DOHH2 (cell line): ENCODE results near the gene TIGD3.

ENCODE experiments used
- H3F3A ChIP-seq: fragments of 200-600 bp; sonication (generic), shearing (Covaris generic); 2 replicates; pipeline ENCODE4 v1.6.0; 2016; ENCODE audit warnings: antibody characterized with exemption, mild to moderate bottlenecking; ENCODE audit not compliant: control insufficient read depth, insufficient read depth
- H3K27ac ChIP-seq: fragments of 200-600 bp; sonication (generic); 2 replicates; pipeline ENCODE4 v1.5.1; 2014; ENCODE audit warnings: low read depth, mild to moderate bottlenecking, low read length, moderate library complexity
- H3K27me3 ChIP-seq: fragments of 200-600 bp; sonication (generic); 2 replicates; pipeline ENCODE4 v1.6.1; 2014; ENCODE audit warnings: mild to moderate bottlenecking, low read length, mixed read lengths; ENCODE audit not compliant: control insufficient read depth
- H3K36me3 ChIP-seq: fragments of 200-600 bp; sonication (generic); 2 replicates; pipeline ENCODE4 v1.6.1; 2014; ENCODE audit warnings: mild to moderate bottlenecking, low read length, moderate library complexity, mixed read lengths; ENCODE audit not compliant: control insufficient read depth
- H3K4me1 ChIP-seq: fragments of 200-600 bp; sonication (generic); 2 replicates; pipeline ENCODE4 v1.6.1; 2014; ENCODE audit warnings: mild to moderate bottlenecking, low read length, mixed read lengths; ENCODE audit not compliant: control insufficient read depth
- H3K4me2 ChIP-seq: fragments of 200-600 bp; sonication (generic); 2 replicates; pipeline ENCODE4 v1.6.0; 2014; ENCODE audit warnings: mild to moderate bottlenecking, low read length, moderate library complexity
- H3K4me3 ChIP-seq: fragments of 200-600 bp; sonication (generic); 2 replicates; pipeline ENCODE4 v1.5.1; 2014; ENCODE audit warnings: mild to moderate bottlenecking, low read length, mixed read lengths
- H3K79me2 ChIP-seq: fragments of 200-600 bp; sonication (generic); 2 replicates; pipeline ENCODE4 v1.6.1; 2014; ENCODE audit warnings: mild to moderate bottlenecking, low read length, mixed read lengths; ENCODE audit not compliant: control insufficient read depth
- H3K9me2 ChIP-seq: fragments of 200-600 bp; sonication (generic); replicated peaks from 2 replicates; pipeline ENCODE4 v1.6.1; 2014; ENCODE audit warnings: mild to moderate bottlenecking, low read length, mixed read lengths; ENCODE audit not compliant: control insufficient read depth
- H3K9me3 ChIP-seq: fragments of 200-600 bp; sonication (generic); 2 replicates; pipeline ENCODE4 v1.6.1; 2014; ENCODE audit warnings: antibody characterized with exemption, low read length, mixed read lengths; ENCODE audit not compliant: control insufficient read depth, insufficient read depth
- H4K20me1 ChIP-seq: fragments of 200-600 bp; sonication (generic); 2 replicates; pipeline ENCODE4 v1.6.0; 2014; ENCODE audit warnings: low read depth, mild to moderate bottlenecking, antibody characterized with exemption, low read length, moderate library complexity; ENCODE audit not compliant: control insufficient read depth, insufficient read depth
- EZH2phosphoT487 ChIP-seq: fragments of 200-600 bp; sonication (generic); IDR thresholded peaks from 2 replicates; pipeline ENCODE4 v1.6.1; 2017; ENCODE audit warnings: borderline replicate concordance, mild to moderate bottlenecking, antibody characterized with exemption, low read length, moderate library complexity, mixed read lengths
- TF ChIP-seq, protein P1 (sequence below): fragments of 200-600 bp; sonication (generic); IDR thresholded peaks from one replicate; pipeline ENCODE4 v1.5.1; 2014; ENCODE audit warnings: antibody characterized with exemption, mild to moderate bottlenecking, low read depth, low read length; ENCODE audit not compliant: poor library complexity, severe bottlenecking

The TIGD3 gene

DNA sequence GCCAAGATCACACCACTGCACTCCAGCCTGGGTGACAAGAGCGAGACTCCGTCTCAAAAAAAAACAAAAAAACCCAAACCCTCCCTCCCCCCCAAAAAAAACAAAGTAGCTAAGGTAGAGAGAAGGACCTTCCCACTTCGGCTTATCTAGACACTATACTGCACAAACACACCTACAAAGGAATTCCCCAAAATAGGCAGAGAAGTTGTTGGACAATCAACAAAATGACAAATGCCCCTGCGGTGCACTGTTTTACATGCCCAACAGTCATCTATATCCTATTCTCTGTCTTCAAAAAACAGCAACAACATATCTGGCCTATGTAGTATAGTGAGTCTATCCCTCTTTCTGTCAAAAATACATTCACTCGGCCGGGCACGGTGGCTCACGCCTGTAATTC, 27.5 kb upstream of the TIGD3 start:
- Histone ChIP-seq H3K36me3 (no peaks in the 10 kb centered on the region), H3K9me2 (no peaks in the 10 kb centered on the region), H3F3A (peaks cover 13% of the 10 kb centered on the region), H3K4me2 (no peak overlapping the region), H3K27ac (no peak overlapping the region), H3K9me3 (no peaks in the 10 kb centered on the region), H3K4me1 (peaks cover 19% of the 10 kb centered on the region), H3K4me3 (no peak overlapping the region), H3K79me2 (no peaks in the 10 kb centered on the region), H4K20me1 (no peaks in the 10 kb centered on the region), H3K27me3 (no peaks in the 10 kb centered on the region)
- TF ChIP-seq EZH2phosphoT487 = no peak
- TF ChIP-seq, protein P1, sequence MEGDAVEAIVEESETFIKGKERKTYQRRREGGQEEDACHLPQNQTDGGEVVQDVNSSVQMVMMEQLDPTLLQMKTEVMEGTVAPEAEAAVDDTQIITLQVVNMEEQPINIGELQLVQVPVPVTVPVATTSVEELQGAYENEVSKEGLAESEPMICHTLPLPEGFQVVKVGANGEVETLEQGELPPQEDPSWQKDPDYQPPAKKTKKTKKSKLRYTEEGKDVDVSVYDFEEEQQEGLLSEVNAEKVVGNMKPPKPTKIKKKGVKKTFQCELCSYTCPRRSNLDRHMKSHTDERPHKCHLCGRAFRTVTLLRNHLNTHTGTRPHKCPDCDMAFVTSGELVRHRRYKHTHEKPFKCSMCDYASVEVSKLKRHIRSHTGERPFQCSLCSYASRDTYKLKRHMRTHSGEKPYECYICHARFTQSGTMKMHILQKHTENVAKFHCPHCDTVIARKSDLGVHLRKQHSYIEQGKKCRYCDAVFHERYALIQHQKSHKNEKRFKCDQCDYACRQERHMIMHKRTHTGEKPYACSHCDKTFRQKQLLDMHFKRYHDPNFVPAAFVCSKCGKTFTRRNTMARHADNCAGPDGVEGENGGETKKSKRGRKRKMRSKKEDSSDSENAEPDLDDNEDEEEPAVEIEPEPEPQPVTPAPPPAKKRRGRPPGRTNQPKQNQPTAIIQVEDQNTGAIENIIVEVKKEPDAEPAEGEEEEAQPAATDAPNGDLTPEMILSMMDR = no peak

DNA sequence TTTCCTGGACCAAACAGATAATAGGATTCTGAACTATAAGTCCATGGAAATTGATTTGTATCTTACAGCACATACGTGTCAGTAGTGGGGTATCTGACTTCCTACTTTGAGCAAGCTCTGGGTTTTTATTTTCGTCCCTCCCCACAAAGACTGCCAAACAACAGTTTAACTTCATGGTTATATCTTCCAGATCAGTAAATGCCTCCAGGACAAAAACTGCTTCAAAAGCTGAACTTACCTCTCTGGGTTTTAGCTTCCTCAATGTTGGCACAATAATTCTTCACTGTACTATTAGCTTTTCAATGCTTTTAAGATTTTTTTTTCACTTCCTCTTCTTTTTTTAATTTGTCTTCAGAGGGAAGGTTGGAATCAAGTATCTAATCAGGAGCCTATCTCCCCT, 25.1 kb upstream of the TIGD3 start:
- peak overlapping the region; percentile 70 for H3K4me3 ChIP-seq

DNA sequence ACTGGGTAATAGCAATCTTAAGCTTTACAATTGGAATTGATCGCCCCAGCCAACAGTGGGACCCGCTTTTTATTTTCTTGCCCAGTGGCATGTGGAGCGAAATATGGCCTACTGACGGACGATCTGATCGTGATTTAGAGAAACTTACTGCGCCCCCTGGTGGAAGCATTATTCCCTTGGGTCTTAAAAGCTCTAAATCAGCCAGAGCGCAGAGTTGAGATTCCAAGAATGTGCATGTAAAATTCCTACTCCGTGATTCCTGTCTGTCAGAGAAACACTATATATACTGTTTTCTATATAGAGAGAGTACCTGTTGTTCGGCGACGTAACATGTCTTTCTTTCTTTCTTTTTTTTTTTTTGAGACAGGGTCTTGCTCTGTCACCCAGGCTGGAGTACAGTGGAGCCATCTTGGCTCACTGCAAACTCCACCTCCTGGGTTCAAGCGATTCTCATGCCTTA, 24.6 kb upstream of the TIGD3 start:
- Histone ChIP-seq H3K4me3 (peak overlapping the region; percentile 70), H3K9me3 (no peaks in the 10 kb centered on the region), H3K9me2 (no peaks in the 10 kb centered on the region), H3K36me3 (peaks cover 5% of the 10 kb centered on the region), H3K4me1 (peaks cover 24% of the 10 kb centered on the region), H3K27ac (peak overlapping the region; percentile 73), H4K20me1 (peaks cover 4% of the 10 kb centered on the region; the same call in 1 of the 2 replicates), H3F3A (peaks cover 13% of the 10 kb centered on the region), H3K27me3 (no peaks in the 10 kb centered on the region), H3K4me2 (peak overlapping the region; percentile 79), H3K79me2 (peaks cover 14% of the 10 kb centered on the region)
- no peak for TF ChIP-seq EZH2phosphoT487
- TF ChIP-seq, protein P1 = peak; percentile 74

More for the DNA sequence above, 25.1 kb upstream of the TIGD3 start:
- Histone ChIP-seq H3K4me1 (peaks cover 19% of the 10 kb centered on the region), H3K9me2 (no peaks in the 10 kb centered on the region), H4K20me1 (peaks cover 3% of the 10 kb centered on the region; the same call in 1 of the 2 replicates), H3F3A (peaks cover 13% of the 10 kb centered on the region), H3K27ac (peak overlapping the region; percentile 73), H3K9me3 (no peaks in the 10 kb centered on the region), H3K4me2 (peak overlapping the region; percentile 79), H3K36me3 (peaks cover 4% of the 10 kb centered on the region; the same call in 1 of the 2 replicates), H3K79me2 (peaks cover 9% of the 10 kb centered on the region), H3K27me3 (no peaks in the 10 kb centered on the region)
- no peak for TF ChIP-seq EZH2phosphoT487
- TF ChIP-seq, protein P1 = no peak
